Right renal pelvis (tissue), 4 donors: Measurements from ENCODE around the gene RSL24D1. TPM values are rescaled to one million over a fixed set of nuclear protein-coding genes. Genes with fewer than 3 reads are reported as not detected.
A peak's percentile ranks its signal among the peaks of the same experiment; 100 is the strongest.
"Not testable (repeated sequence)": the region's sequence is repeated elsewhere in the genome, so short reads cannot be mapped to it uniquely, and the experiment has no call there.

ENCODE experiments used
- DNase-seq, 4 donors: peaks; one replicate each; pipeline ENCODE4 v3.0.0-alpha.2; 2013; ENCODE audit warnings: low read depth in 4 of 4, low spot score in 3 of 4, missing footprints in 1 of 4
- polyA plus RNA-seq, 4 donors: library from polyadenylated mRNA; unstranded; fragments of 120-200 nt; gene quantifications; one replicate each; pipeline ENCODE4 v1.2.1, GENCODE V29; 2013; ENCODE audit not compliant: insufficient read length in 4 of 4

The RSL24D1 gene
- polyA plus RNA-seq, 4 donors, result 132 to 150 (median 145) TPM

- DNase-seq, result no peak
Measured at GRCh38 chr15:55220606-55221005, 23.9 kb upstream of the RSL24D1 start.

- DNase-seq, result no peak
Measured at GRCh38 chr15:55218056-55218455, 21.3 kb upstream of the RSL24D1 start.

- DNase-seq, result no peak
Measured at GRCh38 chr15:55204464-55204863, 7.7 kb upstream of the RSL24D1 start.

GRCh38 chr15:55202206-55202605 lies 5.5 kb upstream of the RSL24D1 start:
- no peak for DNase-seq

GRCh38 chr15:55198706-55199105 lies 2.0 kb upstream of the RSL24D1 start:
- no peak for DNase-seq

- DNase-seq, result no peak
Measured at GRCh38 chr15:55197719-55198118, 978 bp upstream of the RSL24D1 start.

- no peak for DNase-seq
Measured at GRCh38 chr15:55197362-55197705, 593 bp upstream of the RSL24D1 start.

- DNase-seq, result no peak
Measured at GRCh38 chr15:55195996-55196395, 745 bp downstream of the RSL24D1 start.

- no peak for DNase-seq
Measured at GRCh38 chr15:55194256-55194655, 2.5 kb downstream of the RSL24D1 start.

- DNase-seq, result no peak
Measured at GRCh38 chr15:55186331-55186730, 10.4 kb downstream of the RSL24D1 start.

GRCh38 chr15:55183679-55184078 lies 13.1 kb downstream of the RSL24D1 start:
- DNase-seq, result no peak

GRCh38 chr15:55179141-55179540 lies 17.6 kb downstream of the RSL24D1 start:
- no peak for DNase-seq

GRCh38 chr15:55170361-55170760 lies 26.4 kb downstream of the RSL24D1 start:
- DNase-seq, result no peak

- DNase-seq, result peak in 3 of 4 donors; percentile 26 to 45 (median 41)
Measured at GRCh38 chr15:55168350-55168974, 28.3 kb downstream of the RSL24D1 start.

GRCh38 chr15:55164284-55164683 lies 32.5 kb downstream of the RSL24D1 start:
- no peak for DNase-seq

GRCh38 chr15:55151631-55152030 lies 45.1 kb downstream of the RSL24D1 start:
- DNase-seq, result no peak

- not testable (repeated sequence) for DNase-seq
Measured at GRCh38 chr15:55143132-55143531, 53.6 kb downstream of the RSL24D1 start.

GRCh38 chr15:55133972-55134371 lies 62.8 kb downstream of the RSL24D1 start:
- DNase-seq, result no peak

- DNase-seq, result no peak
Measured at GRCh38 chr15:55132672-55133071, 64.1 kb downstream of the RSL24D1 start.
